Neural cell (in vitro differentiated cells): ENCODE measurements around the gene ANGPTL7. TPM values are rescaled to one million over a fixed set of nuclear protein-coding genes. Genes with fewer than 3 reads are reported as not detected.

Source experiments
- H2AFZ ChIP-seq: fragments of 200-600, 300-800 bp; sonication (generic), shearing (Covaris generic); 2 replicates; pipeline ENCODE4 v1.6.0; 2014; ENCODE audit warnings: low read depth, mild to moderate bottlenecking, antibody characterized with exemption, low read length, moderate library complexity
- H3F3A ChIP-seq: fragments of 200-600 bp; shearing (Covaris generic); 2 replicates; pipeline ENCODE4 v1.6.1; 2016; ENCODE audit warnings: mild to moderate bottlenecking, moderate library complexity, mixed read lengths, antibody characterized with exemption, low read length; ENCODE audit not compliant: insufficient read depth, poor library complexity, severe bottlenecking
- H3K27ac ChIP-seq: fragments of 200-600, 300-800 bp; sonication (generic), shearing (Covaris generic); 2 replicates; pipeline ENCODE4 v1.5.1; 2014; ENCODE audit warnings: mild to moderate bottlenecking, low read length, moderate library complexity
- H3K27me3 ChIP-seq: fragments of 300-800, 200-600 bp; sonication (generic), shearing (Covaris generic); 2 replicates; pipeline ENCODE4 v1.6.0; 2014; ENCODE audit warnings: mild to moderate bottlenecking, low read depth, low read length, moderate library complexity; ENCODE audit not compliant: insufficient read depth
- H3K36me3 ChIP-seq: fragments of 300-800, 200-600 bp; sonication (generic), shearing (Covaris generic); 2 replicates; pipeline ENCODE4 v1.5.1; 2014; ENCODE audit warnings: mild to moderate bottlenecking, antibody characterized with exemption, low read length, moderate library complexity; ENCODE audit not compliant: insufficient read depth
- H3K4me2 ChIP-seq: fragments of 300-800, 200-600 bp; sonication (generic), shearing (Covaris generic); 2 replicates; pipeline ENCODE4 v1.6.0; 2014; ENCODE audit warnings: mild to moderate bottlenecking, low read length
- H3K4me3 ChIP-seq: fragments of 300-800, 200-600 bp; sonication (generic), shearing (Covaris generic); 2 replicates; pipeline ENCODE4 v1.5.1; 2014; ENCODE audit warnings: mild to moderate bottlenecking, low read length, moderate library complexity
- H3K79me2 ChIP-seq: fragments of 200-600 bp; shearing (Covaris generic); replicated peaks from 2 replicates; pipeline ENCODE4 v1.6.0; 2014; ENCODE audit warnings: mild to moderate bottlenecking, low read length, moderate library complexity; ENCODE audit not compliant: insufficient read depth
- H3K9ac ChIP-seq: fragments of 300-800, 200-600 bp; sonication (generic), shearing (Covaris generic); 2 replicates; pipeline ENCODE4 v1.6.1; 2016; ENCODE audit warnings: mild to moderate bottlenecking, low read length, mixed read lengths
- H3K9me2 ChIP-seq: fragments of 200-600 bp; shearing (Covaris generic); 2 replicates; pipeline ENCODE4 v1.6.1; 2016; ENCODE audit warnings: mild to moderate bottlenecking, low read length, mixed read lengths; ENCODE audit not compliant: insufficient read depth
- H3K9me3 ChIP-seq: fragments of 200-600, 300-800 bp; sonication (generic), shearing (Covaris generic); 2 replicates; pipeline ENCODE4 v1.6.1; 2016; ENCODE audit warnings: mild to moderate bottlenecking, mixed run types, low read length, moderate library complexity, mixed read lengths
- H4K20me1 ChIP-seq: fragments of 200-600 bp; shearing (Covaris generic); 2 replicates; pipeline ENCODE4 v1.6.1; 2016; ENCODE audit warnings: mild to moderate bottlenecking, mixed run types; ENCODE audit not compliant: insufficient read depth
- EP300 ChIP-seq: fragments of 450-650 bp; conservative IDR thresholded peaks from 2 replicates; pipeline ENCODE4 v1.6.1; 2014; ENCODE audit warnings: antibody characterized with exemption, mild to moderate bottlenecking, moderate library complexity; ENCODE audit not compliant: poor library complexity, severe bottlenecking
- EZH2 ChIP-seq: fragments of 200-600, 300-800 bp; shearing (Covaris generic), sonication (generic); IDR thresholded peaks from 2 replicates; pipeline ENCODE4 v1.6.1; 2014; ENCODE audit warnings: antibody characterized with exemption, low read length, borderline replicate concordance, mild to moderate bottlenecking; ENCODE audit not compliant: insufficient read depth, poor library complexity, severe bottlenecking
- MXI1 ChIP-seq: fragments of 450-650 bp; conservative IDR thresholded peaks from 2 replicates; pipeline ENCODE4 v1.6.1; 2014; ENCODE audit warnings: antibody characterized with exemption, mild to moderate bottlenecking; ENCODE audit not compliant: poor library complexity, severe bottlenecking
- POLR2AphosphoS5 ChIP-seq: IDR thresholded peaks from 2 replicates; pipeline ENCODE4 v1.6.1; 2012
- RAD21 ChIP-seq: fragments of 450-650 bp; conservative IDR thresholded peaks from 2 replicates; pipeline ENCODE4 v1.6.1; 2014; ENCODE audit warnings: antibody characterized with exemption, mild to moderate bottlenecking, moderate library complexity
- SMC3 ChIP-seq: fragments of 450-650 bp; conservative IDR thresholded peaks from 2 replicates; pipeline ENCODE4 v1.6.1; 2014; ENCODE audit warnings: antibody characterized with exemption, mild to moderate bottlenecking, moderate library complexity; ENCODE audit not compliant: poor library complexity
- TAF1 ChIP-seq: IDR thresholded peaks from 2 replicates; pipeline ENCODE4 v1.6.1; 2012; ENCODE audit warnings: low read depth
- polyA plus RNA-seq: library from polyadenylated mRNA; depleted of rRNA; stranded (reverse); fragments of >200 nt; gene quantifications from 2 replicates; pipeline ENCODE4 v1.2.3, GENCODE V29; 2014
- TF ChIP-seq, protein P1 (sequence below): fragments of 450-650 bp; IDR thresholded peaks from 2 replicates; pipeline ENCODE4 v1.5.1; 2014; ENCODE audit warnings: antibody characterized with exemption, mild to moderate bottlenecking, moderate library complexity; ENCODE audit not compliant: poor library complexity, severe bottlenecking
- TF ChIP-seq, protein P2 (sequence below): IDR thresholded peaks from 2 replicates; pipeline ENCODE4 v1.6.1; 2012; ENCODE audit warnings: borderline replicate concordance

ANGPTL7 gene
- polyA plus RNA-seq, 1 donor from 2014 or later = not detected

DNA sequence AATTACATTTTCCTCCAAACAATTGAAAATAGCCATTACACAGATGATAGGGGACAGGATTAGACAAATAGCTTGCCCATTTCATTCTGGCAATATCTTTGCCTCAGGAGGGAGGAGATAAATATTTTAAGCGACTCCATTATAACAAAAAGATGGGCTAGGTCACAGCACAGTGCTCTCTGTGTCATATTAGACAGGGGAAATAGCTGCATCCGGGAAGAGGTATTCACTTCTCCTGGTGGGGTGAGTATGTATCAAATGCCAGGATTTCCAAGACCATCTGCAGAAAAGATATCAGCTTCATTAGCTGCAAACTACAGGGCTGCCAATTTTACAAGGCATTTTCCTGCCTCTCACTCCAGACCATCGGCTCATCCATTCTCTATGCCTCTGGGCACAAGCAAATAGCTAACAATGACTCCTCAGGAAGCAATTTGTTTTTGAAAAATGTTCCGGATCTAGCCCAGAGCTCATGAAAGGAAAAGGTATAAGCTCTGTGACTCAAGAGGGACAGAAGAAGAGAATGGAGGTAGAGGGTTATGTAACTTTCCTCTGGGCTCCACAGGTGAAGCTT is 41.9 kb upstream of the ANGPTL7 start:
- Histone ChIP-seq H3K9ac (no peak overlapping the region), H3K4me3 (no peak overlapping the region), H3K79me2 (no peaks in the 10 kb centered on the region), H3F3A (no peaks in the 10 kb centered on the region), H4K20me1 (no peaks in the 10 kb centered on the region), H3K9me3 (no peaks in the 10 kb centered on the region), H3K27ac (no peak overlapping the region), H3K36me3 (no peaks in the 10 kb centered on the region), H3K4me2 (no peak overlapping the region), H3K9me2 (no peaks in the 10 kb centered on the region), H3K27me3 (no peaks in the 10 kb centered on the region), H2AFZ (no peak overlapping the region)
- no peak for TF ChIP-seq POLR2AphosphoS5
- no peak for TF ChIP-seq TAF1
- TF ChIP-seq SMC3 = no peak
- TF ChIP-seq EP300 = no peak
- TF ChIP-seq RAD21 = no peak
- TF ChIP-seq EZH2 = no peak
- TF ChIP-seq, protein P1, sequence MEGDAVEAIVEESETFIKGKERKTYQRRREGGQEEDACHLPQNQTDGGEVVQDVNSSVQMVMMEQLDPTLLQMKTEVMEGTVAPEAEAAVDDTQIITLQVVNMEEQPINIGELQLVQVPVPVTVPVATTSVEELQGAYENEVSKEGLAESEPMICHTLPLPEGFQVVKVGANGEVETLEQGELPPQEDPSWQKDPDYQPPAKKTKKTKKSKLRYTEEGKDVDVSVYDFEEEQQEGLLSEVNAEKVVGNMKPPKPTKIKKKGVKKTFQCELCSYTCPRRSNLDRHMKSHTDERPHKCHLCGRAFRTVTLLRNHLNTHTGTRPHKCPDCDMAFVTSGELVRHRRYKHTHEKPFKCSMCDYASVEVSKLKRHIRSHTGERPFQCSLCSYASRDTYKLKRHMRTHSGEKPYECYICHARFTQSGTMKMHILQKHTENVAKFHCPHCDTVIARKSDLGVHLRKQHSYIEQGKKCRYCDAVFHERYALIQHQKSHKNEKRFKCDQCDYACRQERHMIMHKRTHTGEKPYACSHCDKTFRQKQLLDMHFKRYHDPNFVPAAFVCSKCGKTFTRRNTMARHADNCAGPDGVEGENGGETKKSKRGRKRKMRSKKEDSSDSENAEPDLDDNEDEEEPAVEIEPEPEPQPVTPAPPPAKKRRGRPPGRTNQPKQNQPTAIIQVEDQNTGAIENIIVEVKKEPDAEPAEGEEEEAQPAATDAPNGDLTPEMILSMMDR = no peak
- TF ChIP-seq MXI1 = no peak
- TF ChIP-seq, protein P2, sequence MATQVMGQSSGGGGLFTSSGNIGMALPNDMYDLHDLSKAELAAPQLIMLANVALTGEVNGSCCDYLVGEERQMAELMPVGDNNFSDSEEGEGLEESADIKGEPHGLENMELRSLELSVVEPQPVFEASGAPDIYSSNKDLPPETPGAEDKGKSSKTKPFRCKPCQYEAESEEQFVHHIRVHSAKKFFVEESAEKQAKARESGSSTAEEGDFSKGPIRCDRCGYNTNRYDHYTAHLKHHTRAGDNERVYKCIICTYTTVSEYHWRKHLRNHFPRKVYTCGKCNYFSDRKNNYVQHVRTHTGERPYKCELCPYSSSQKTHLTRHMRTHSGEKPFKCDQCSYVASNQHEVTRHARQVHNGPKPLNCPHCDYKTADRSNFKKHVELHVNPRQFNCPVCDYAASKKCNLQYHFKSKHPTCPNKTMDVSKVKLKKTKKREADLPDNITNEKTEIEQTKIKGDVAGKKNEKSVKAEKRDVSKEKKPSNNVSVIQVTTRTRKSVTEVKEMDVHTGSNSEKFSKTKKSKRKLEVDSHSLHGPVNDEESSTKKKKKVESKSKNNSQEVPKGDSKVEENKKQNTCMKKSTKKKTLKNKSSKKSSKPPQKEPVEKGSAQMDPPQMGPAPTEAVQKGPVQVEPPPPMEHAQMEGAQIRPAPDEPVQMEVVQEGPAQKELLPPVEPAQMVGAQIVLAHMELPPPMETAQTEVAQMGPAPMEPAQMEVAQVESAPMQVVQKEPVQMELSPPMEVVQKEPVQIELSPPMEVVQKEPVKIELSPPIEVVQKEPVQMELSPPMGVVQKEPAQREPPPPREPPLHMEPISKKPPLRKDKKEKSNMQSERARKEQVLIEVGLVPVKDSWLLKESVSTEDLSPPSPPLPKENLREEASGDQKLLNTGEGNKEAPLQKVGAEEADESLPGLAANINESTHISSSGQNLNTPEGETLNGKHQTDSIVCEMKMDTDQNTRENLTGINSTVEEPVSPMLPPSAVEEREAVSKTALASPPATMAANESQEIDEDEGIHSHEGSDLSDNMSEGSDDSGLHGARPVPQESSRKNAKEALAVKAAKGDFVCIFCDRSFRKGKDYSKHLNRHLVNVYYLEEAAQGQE = no peak

DNA sequence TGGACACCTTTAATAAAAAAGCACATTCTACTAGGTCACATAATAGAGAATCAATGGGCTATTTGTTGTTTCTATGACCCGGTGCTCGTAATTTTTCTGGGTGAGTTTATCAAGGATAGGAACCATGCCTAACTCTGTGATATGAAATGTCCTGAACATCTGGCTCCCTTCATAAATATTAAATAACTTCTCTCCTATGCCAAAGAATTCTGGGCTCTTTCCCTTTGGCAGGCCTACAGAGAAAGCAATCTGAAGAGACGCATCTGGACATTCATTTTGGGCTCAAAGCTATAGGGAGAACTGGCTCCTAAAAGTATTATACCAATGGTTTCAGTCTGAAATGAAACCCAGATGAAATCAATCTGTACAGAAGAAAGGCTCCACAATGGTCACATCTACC is 38.8 kb upstream of the ANGPTL7 start:
- Histone ChIP-seq H3K36me3 (no peaks in the 10 kb centered on the region), H3K27me3 (no peaks in the 10 kb centered on the region), H3K9me2 (no peaks in the 10 kb centered on the region), H3K27ac (no peak overlapping the region), H4K20me1 (no peaks in the 10 kb centered on the region), H2AFZ (no peak overlapping the region), H3K4me2 (no peak overlapping the region), H3F3A (no peaks in the 10 kb centered on the region), H3K4me3 (no peak overlapping the region), H3K9me3 (no peaks in the 10 kb centered on the region), H3K9ac (no peak overlapping the region), H3K79me2 (no peaks in the 10 kb centered on the region)
- TF ChIP-seq TAF1 = no peak
- no peak for TF ChIP-seq POLR2AphosphoS5
- no peak for TF ChIP-seq RAD21
- TF ChIP-seq MXI1 = no peak
- TF ChIP-seq, protein P1 = no peak
- no peak for TF ChIP-seq EP300
- TF ChIP-seq, protein P2 = no peak
- no peak for TF ChIP-seq EZH2
- no peak for TF ChIP-seq SMC3
